ENCODE results near the gene UCK2. TPM values are rescaled to one million over a fixed set of nuclear protein-coding genes. Genes with fewer than 3 reads are reported as not detected.

UCK2 gene
- total RNA-seq, 1 donor from 2014 or later = 40.9 TPM

DNA sequence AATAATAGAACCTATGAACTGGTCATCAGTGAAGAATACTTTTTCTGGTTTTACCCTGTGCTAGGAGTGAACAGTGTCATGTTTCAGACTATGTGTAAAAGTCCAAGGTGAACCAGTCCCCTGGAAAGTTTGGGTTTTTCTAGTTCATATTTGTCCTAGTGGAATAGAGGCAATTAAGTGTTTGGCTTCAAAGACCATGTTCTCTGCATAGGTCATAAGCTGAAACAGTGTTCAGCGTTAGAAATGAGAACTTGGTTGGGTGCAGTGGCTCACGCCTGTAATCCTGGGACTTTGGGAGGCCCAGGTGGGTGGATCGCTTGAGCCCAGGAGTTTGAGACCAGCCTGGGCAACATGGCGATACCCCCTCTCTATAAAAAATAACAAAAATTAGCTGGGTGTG, 77.5 kb downstream of the UCK2 start:
- TF ChIP-seq, protein P1, sequence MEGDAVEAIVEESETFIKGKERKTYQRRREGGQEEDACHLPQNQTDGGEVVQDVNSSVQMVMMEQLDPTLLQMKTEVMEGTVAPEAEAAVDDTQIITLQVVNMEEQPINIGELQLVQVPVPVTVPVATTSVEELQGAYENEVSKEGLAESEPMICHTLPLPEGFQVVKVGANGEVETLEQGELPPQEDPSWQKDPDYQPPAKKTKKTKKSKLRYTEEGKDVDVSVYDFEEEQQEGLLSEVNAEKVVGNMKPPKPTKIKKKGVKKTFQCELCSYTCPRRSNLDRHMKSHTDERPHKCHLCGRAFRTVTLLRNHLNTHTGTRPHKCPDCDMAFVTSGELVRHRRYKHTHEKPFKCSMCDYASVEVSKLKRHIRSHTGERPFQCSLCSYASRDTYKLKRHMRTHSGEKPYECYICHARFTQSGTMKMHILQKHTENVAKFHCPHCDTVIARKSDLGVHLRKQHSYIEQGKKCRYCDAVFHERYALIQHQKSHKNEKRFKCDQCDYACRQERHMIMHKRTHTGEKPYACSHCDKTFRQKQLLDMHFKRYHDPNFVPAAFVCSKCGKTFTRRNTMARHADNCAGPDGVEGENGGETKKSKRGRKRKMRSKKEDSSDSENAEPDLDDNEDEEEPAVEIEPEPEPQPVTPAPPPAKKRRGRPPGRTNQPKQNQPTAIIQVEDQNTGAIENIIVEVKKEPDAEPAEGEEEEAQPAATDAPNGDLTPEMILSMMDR (IDR thresholded peaks at IDR 0.05; ENCODE audit: unreplicated experiment) = no peak
- Mint-ChIP-seq H3K4me3 (no peak overlapping the region), H3K9me3 (no peaks in the 10 kb centered on the region), H3K4me1 (peaks cover 9% of the 10 kb centered on the region), H3K36me3 (peaks cover 16% of the 10 kb centered on the region), H3K27ac (no peak overlapping the region), H3K27me3 (ENCODE audit: low read depth) (no peaks in the 10 kb centered on the region)
- DNase-seq (ENCODE audit: low spot score in 2 of 2, unreplicated experiment in 2 of 2) = no peak

DNA sequence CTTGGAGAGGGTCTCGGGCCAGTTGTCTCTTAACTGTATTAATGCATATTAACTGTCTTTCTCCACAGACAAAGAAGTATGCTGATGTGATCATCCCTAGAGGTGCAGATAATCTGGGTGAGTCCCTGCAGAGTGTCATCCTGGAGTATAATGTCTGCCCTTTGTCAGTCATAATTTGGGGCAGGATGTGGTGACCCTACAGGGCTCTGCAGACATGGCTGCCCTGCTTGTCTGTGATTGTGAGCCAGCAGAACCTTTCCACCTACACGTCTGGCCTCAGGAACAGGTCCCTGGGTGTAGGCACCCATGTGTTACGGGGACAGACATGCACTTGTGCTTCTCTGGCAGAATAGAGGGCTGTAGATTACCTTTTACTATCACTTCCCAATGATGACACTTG, 78.4 kb downstream of the UCK2 start:
- Mint-ChIP-seq H3K9me3 (no peaks in the 10 kb centered on the region), H3K36me3 (peaks cover 16% of the 10 kb centered on the region), H3K4me3 (no peak overlapping the region), H3K27ac (no peak overlapping the region), H3K4me1 (peaks cover 1% of the 10 kb centered on the region), H3K27me3 (ENCODE audit: low read depth) (no peaks in the 10 kb centered on the region)
- TF ChIP-seq, protein P1 (IDR thresholded peaks at IDR 0.05; ENCODE audit: unreplicated experiment) = no peak
- no peak for DNase-seq (ENCODE audit: low spot score in 2 of 2, unreplicated experiment in 2 of 2)

GRCh38 chr1:165907256-165907857, 79.9 kb downstream of the UCK2 start:
- Mint-ChIP-seq H3K36me3 (peaks cover 16% of the 10 kb centered on the region), H3K27ac (no peak overlapping the region), H3K9me3 (no peaks in the 10 kb centered on the region), H3K27me3 (ENCODE audit: low read depth) (no peaks in the 10 kb centered on the region), H3K4me1 (no peaks in the 10 kb centered on the region), H3K4me3 (no peak overlapping the region)
- TF ChIP-seq, protein P1 (IDR thresholded peaks at IDR 0.05; ENCODE audit: unreplicated experiment) = no peak
- no peak for DNase-seq (ENCODE audit: low spot score in 2 of 2, unreplicated experiment in 2 of 2)

DNA sequence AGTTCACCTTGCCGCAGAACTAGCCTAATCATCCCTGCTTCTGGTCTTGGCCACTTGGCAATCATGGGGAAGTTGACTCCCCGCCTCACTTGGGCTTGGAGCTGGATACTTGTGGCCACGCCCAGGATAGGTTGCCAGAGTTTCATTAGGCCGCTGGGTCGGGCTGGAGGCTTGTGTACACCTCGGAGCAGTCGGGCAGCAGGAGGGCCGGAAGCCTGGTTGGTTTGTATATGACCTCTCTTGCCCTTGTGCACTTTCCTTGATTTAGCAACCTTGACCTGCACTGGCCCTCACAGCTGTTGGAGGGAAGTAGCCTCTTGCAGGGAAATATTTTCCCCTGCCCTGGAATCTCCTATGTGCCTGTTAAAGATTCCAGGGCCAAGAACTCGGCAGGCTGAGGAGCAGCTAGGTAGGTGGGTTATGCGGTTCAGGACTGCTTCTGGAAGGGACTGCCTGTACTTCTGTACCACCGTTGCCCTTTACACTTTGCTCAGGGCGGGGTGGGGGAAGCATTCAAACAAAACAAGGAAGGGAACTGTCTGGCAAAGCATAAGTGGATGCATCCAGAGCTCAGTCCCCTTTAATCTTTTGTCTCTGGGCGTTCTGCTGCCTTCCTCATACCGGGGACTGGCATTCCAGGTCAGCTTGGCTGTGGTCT, 83.5 kb downstream of the UCK2 start:
- no peak overlapping the region for H3K4me3 Mint-ChIP-seq
- no peaks in the 10 kb centered on the region for H3K9me3 Mint-ChIP-seq

DNA sequence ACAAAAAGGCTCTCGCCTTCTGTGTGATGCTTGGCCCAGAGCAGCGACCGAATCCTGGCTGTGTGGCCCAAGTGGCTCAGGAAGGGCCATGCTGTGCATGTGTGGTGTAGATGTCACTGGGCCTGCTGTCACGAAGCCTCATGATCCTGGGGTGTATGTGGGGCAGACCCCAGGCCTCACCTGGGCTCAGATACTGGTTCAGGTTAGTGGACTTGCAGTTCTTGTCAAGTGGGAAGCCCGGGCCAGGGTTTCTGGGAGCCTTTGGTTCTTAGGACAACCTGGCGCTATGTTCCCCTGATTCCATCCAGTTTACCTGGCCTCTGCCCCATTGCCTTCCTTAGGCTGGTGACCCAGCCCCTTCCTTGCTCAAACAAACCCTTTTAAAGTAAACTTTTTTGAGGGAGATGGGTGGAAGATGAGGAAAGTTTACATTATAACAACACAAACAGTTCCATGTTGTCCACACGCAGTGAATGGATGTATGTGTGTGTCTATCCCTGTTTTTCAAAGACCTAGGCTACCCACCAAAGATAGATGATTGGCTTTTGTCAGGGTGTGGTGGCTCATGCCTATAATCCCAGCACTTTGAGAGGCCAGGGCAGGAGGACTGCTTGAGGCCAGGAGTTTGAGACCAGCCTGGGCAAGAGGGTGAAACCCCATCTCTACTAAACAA, 84.3 kb downstream of the UCK2 start:
- Mint-ChIP-seq H3K4me1 (peaks cover 3% of the 10 kb centered on the region), H3K4me3 (no peak overlapping the region), H3K36me3 (peaks cover 10% of the 10 kb centered on the region), H3K9me3 (no peaks in the 10 kb centered on the region), H3K27ac (no peak overlapping the region), H3K27me3 (ENCODE audit: low read depth) (no peaks in the 10 kb centered on the region)
- TF ChIP-seq, protein P1 (IDR thresholded peaks at IDR 0.05; ENCODE audit: unreplicated experiment) = no peak
- no peak for DNase-seq (ENCODE audit: low spot score in 2 of 2, unreplicated experiment in 2 of 2)

More for the DNA sequence above, 83.5 kb downstream of the UCK2 start:
- DNase-seq (ENCODE audit: low spot score in 2 of 2, unreplicated experiment in 2 of 2) = no peak
- no peak overlapping the region for H3K27ac Mint-ChIP-seq
- peaks cover 3% of the 10 kb centered on the region for H3K4me1 Mint-ChIP-seq
- TF ChIP-seq, protein P1 (IDR thresholded peaks at IDR 0.05; ENCODE audit: unreplicated experiment) = no peak
- peaks cover 10% of the 10 kb centered on the region for H3K36me3 Mint-ChIP-seq
- H3K27me3 Mint-ChIP-seq (ENCODE audit: low read depth) = no peaks in the 10 kb centered on the region
